HepG2 (cell line): ENCODE measurements around the gene ASPHD1. TPM values are rescaled to one million over a fixed set of nuclear protein-coding genes. Genes with fewer than 3 reads are reported as not detected.

Experiments used
- ARNTL ChIP-seq: sonication (generic); formaldehyde crosslinking; IDR thresholded peaks from 2 replicates; pipeline ENCODE4 v1.4.0; 2020; ENCODE audit warnings: mild to moderate bottlenecking, missing genetic modification reagents
- CENPX ChIP-seq: sonication (generic); formaldehyde crosslinking; IDR thresholded peaks from 2 replicates; pipeline ENCODE4 v1.9.0; 2021; ENCODE audit warnings: mild to moderate bottlenecking, missing genetic modification reagents, moderate library complexity
- GZF1 ChIP-seq: sonication (generic); formaldehyde crosslinking; IDR thresholded peaks from 2 replicates; pipeline ENCODE4 v1.5.1; 2020; ENCODE audit warnings: mild to moderate bottlenecking, missing genetic modification reagents
- JUNB ChIP-seq: sonication (generic); formaldehyde crosslinking; IDR thresholded peaks from 2 replicates; pipeline ENCODE4 v1.8.0; 2022; ENCODE audit warnings: missing genetic modification reagents, mild to moderate bottlenecking, borderline replicate concordance
- MED8 ChIP-seq: sonication (generic); formaldehyde crosslinking; IDR thresholded peaks from 2 replicates; pipeline ENCODE4 v1.8.1; 2023; ENCODE audit warnings: mild to moderate bottlenecking, missing genetic modification reagents; ENCODE audit not compliant: insufficient replicate concordance
- NCOA5 ChIP-seq: sonication (generic); formaldehyde crosslinking; IDR thresholded peaks from 2 replicates; pipeline ENCODE4 v1.4.0; 2020; ENCODE audit warnings: missing genetic modification reagents
- NFYB ChIP-seq: sonication (generic); formaldehyde crosslinking; IDR thresholded peaks from 2 replicates; pipeline ENCODE4 v1.4.0; 2020; ENCODE audit warnings: missing genetic modification reagents
- NPAS2 ChIP-seq: sonication (generic); formaldehyde crosslinking; IDR thresholded peaks from 2 replicates; pipeline ENCODE4 v1.8.0; 2022; ENCODE audit warnings: mild to moderate bottlenecking, missing genetic modification reagents, borderline replicate concordance
- PHF21A ChIP-seq: sonication (generic); formaldehyde crosslinking; IDR thresholded peaks from 2 replicates; pipeline ENCODE4 v1.5.0; 2020; ENCODE audit warnings: mild to moderate bottlenecking, missing genetic modification reagents
- PPARG ChIP-seq: conservative IDR thresholded peaks from 2 replicates; pipeline ENCODE4 v1.6.1; 2016; ENCODE audit warnings: missing biosample characterization, missing genetic modification reagents
- RAD21 ChIP-seq: fragments of 450-650 bp; formaldehyde crosslinking; IDR thresholded peaks from 2 replicates; pipeline ENCODE4 v1.5.0; 2020; ENCODE audit warnings: mild to moderate bottlenecking
- RNF2 ChIP-seq: fragments of 450-650 bp; conservative IDR thresholded peaks from 2 replicates; pipeline ENCODE4 v1.6.1; 2016; ENCODE audit warnings: low read depth
- SMAD1 ChIP-seq: sonication (generic); formaldehyde crosslinking; IDR thresholded peaks from 2 replicates; pipeline ENCODE4 v1.4.0; 2020; ENCODE audit warnings: missing genetic modification reagents, low read depth, mild to moderate bottlenecking, borderline replicate concordance
- SRSF9 ChIP-seq: fragments of 200-400 bp; formaldehyde crosslinking; IDR thresholded peaks from 2 replicates; pipeline ENCODE4 v1.6.1; 2018; ENCODE audit warnings: borderline replicate concordance, mild to moderate bottlenecking, low read depth, low read length; ENCODE audit not compliant: insufficient read depth, poor library complexity, severe bottlenecking
- THAP11 ChIP-seq: IDR thresholded peaks from 2 replicates; pipeline ENCODE4 v1.6.1; 2016; ENCODE audit warnings: missing biosample characterization, missing genetic modification reagents
- TP53 ChIP-seq: sonication (generic); formaldehyde crosslinking; conservative IDR thresholded peaks from 2 replicates; pipeline ENCODE4 v1.4.0; 2020; ENCODE audit warnings: missing genetic modification reagents
- XRCC5 ChIP-seq: fragments of 200-400 bp; formaldehyde crosslinking; optimal IDR thresholded peaks from 2 replicates; pipeline ENCODE3; 2017; ENCODE audit warnings: mild to moderate bottlenecking, low read length
- ZNF136 ChIP-seq: sonication (generic); formaldehyde crosslinking; IDR thresholded peaks from 2 replicates; pipeline ENCODE4 v1.8.1; 2022; ENCODE audit warnings: low read depth, mild to moderate bottlenecking, moderate library complexity, missing genetic modification reagents
- ZNF256 ChIP-seq: sonication (generic); formaldehyde crosslinking; conservative IDR thresholded peaks from 2 replicates; pipeline ENCODE4 v1.4.0; 2020; ENCODE audit warnings: missing genetic modification reagents
- ZNF547 ChIP-seq: sonication (generic); formaldehyde crosslinking; IDR thresholded peaks from 2 replicates; pipeline ENCODE4 v1.5.1; 2020; ENCODE audit warnings: mild to moderate bottlenecking, missing genetic modification reagents
- ZNF607 ChIP-seq: sonication (generic); formaldehyde crosslinking; IDR thresholded peaks from 2 replicates; pipeline ENCODE4 v1.5.1; 2020; ENCODE audit warnings: missing genetic modification reagents, mild to moderate bottlenecking, borderline replicate concordance
- ZNF891 ChIP-seq: sonication (generic); formaldehyde crosslinking; IDR thresholded peaks from 2 replicates; pipeline ENCODE4 v1.5.0; 2020; ENCODE audit warnings: mild to moderate bottlenecking, missing genetic modification reagents
- polyA plus RNA-seq, 8 experiments: library from polyadenylated mRNA; depleted of rRNA in 3 of 8; stranded (reverse) in 7 of 8; unstranded in 1 of 8; fragments of >200 nt; fragmentation: Illumina TruSeq in 4 of 8; extraction: Trizol in 4 of 8; gene quantifications; 2 replicates each; pipeline versions ENCODE4 v1.2.1 to v1.2.3, GENCODE V29; 2011 to 2016; ENCODE audit warnings: low read depth in 4 of 8, missing spikeins in 1 of 8, mixed read lengths in 1 of 8; ENCODE audit not compliant: insufficient read depth in 1 of 8
- total RNA-seq, 5 experiments: library from RNA; depleted of rRNA; stranded (reverse); fragments of >200 nt; fragmentation: Illumina TruSeq; extraction: Trizol; gene quantifications; 2 replicates each; pipeline ENCODE4 v1.2.3, GENCODE V29; 2016; ENCODE audit warnings: low read depth in 1 of 5
- TF ChIP-seq, protein P1 (sequence below): sonication (generic); formaldehyde crosslinking; IDR thresholded peaks from 2 replicates; pipeline ENCODE4 v1.4.0; 2020; ENCODE audit warnings: missing genetic modification reagents
- TF ChIP-seq, protein P2 (sequence below): sonication (generic); formaldehyde crosslinking; IDR thresholded peaks from 2 replicates; pipeline ENCODE4 v1.8.1; 2023; ENCODE audit warnings: missing genetic modification reagents, mild to moderate bottlenecking, borderline replicate concordance
- TF ChIP-seq, protein P3 (sequence below): sonication (generic); formaldehyde crosslinking; IDR thresholded peaks from 2 replicates; pipeline ENCODE4 v1.5.0; 2020; ENCODE audit warnings: missing genetic modification reagents
- TF ChIP-seq, protein P4 (sequence below): sonication (generic); formaldehyde crosslinking; IDR thresholded peaks from 2 replicates; pipeline ENCODE4 v1.9.0; 2022; ENCODE audit warnings: missing genetic modification reagents, mild to moderate bottlenecking, borderline replicate concordance

ASPHD1 gene
- total and polyA plus RNA-seq, 2 of the 13 experiments (the other 11 are each of a cell fraction or from before 2014, with no cell fraction given) = 13.1 to 19.7 TPM

DNA sequence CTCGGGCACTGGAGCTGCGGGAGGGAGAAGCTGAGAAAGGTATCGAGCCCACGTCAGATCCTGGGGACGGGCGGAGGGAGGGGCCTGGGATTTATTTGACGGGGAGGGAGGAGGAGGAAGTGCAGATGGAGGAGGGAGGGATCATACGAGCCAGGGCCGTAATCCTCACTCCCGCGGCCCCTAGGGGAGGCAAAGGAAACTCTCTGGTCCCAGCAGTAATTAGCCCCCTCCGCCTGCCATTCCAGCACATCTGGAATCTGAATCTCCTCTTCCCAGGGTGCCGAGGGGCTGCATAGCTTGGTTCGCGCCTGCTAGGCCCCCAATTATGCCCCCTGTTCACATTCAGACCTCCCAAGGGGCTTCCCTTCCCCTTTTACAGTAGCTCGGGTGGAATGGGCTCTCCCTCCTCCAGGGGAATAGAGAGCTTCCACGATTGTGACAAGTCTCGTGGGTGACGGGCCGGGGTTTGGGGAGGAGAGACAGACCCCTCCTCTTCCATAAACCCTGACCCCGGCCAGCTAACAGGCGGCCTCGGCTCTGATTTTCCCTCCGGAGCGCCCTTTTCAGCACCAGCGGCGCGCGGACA, 679 bp upstream of the ASPHD1 start, which contains the start of gene SEZ6L2 (continued):
- TF ChIP-seq, protein P1, sequence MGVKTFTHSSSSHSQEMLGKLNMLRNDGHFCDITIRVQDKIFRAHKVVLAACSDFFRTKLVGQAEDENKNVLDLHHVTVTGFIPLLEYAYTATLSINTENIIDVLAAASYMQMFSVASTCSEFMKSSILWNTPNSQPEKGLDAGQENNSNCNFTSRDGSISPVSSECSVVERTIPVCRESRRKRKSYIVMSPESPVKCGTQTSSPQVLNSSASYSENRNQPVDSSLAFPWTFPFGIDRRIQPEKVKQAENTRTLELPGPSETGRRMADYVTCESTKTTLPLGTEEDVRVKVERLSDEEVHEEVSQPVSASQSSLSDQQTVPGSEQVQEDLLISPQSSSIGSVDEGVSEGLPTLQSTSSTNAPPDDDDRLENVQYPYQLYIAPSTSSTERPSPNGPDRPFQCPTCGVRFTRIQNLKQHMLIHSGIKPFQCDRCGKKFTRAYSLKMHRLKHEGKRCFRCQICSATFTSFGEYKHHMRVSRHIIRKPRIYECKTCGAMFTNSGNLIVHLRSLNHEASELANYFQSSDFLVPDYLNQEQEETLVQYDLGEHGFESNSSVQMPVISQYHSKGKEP (CRISPR knock-in tag) = peak; percentile 97; the same call in 1 of the 2 replicates
- TF ChIP-seq PPARG (CRISPR knock-in tag) (no peak; the same call in 1 of the 2 replicates), ZNF607 (0 out of 2 replicates have a peak, but pooled peaks have one; percentile 99), ZNF256 (CRISPR knock-in tag) (peak; percentile 97), RNF2 (no peak), SMAD1 (no peak), ARNTL (peak; percentile 10; the same call in 1 of the 2 replicates), GZF1 (CRISPR knock-in tag) (peak; percentile 83), TP53 (CRISPR knock-in tag) (peak; percentile 53; the same call in 1 of the 2 replicates), SRSF9 (no peak), CENPX (CRISPR knock-in tag) (no peak), RAD21 (CRISPR knock-in tag) (no peak; the same call in 1 of the 2 replicates), JUNB (CRISPR knock-in tag) (peak; percentile 71; the same call in 1 of the 2 replicates), NFYB (CRISPR knock-in tag) (no peak), THAP11 (CRISPR knock-in tag) (peak; percentile 35), XRCC5 (peak; percentile 12), PHF21A (CRISPR knock-in tag) (0 out of 2 replicates have a peak, but pooled peaks have one; percentile 68), ZNF891 (CRISPR knock-in tag) (peak; percentile 86), MED8 (no peak), NCOA5 (CRISPR knock-in tag) (no peak), ZNF136 (no peak), NPAS2 (CRISPR knock-in tag) (no peak), ZNF547 (CRISPR knock-in tag) (no peak)
- TF ChIP-seq, protein P2, sequence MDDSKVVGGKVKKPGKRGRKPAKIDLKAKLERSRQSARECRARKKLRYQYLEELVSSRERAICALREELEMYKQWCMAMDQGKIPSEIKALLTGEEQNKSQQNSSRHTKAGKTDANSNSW = peak; percentile 4; the same call in 1 of the 2 replicates
- TF ChIP-seq, protein P3, sequence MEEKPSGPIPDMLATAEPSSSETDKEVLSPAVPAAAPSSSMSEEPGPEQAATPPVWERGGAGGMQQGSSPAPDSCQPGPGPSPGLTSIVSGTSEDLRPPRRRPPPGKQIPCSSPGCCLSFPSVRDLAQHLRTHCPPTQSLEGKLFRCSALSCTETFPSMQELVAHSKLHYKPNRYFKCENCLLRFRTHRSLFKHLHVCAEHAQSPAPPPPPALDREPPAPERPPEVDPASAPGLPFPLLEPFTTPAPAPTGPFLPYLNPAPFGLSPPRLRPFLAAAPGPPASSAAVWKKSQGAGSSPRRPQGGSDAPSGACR (CRISPR knock-in tag) = peak; percentile 58
- TF ChIP-seq, protein P4, sequence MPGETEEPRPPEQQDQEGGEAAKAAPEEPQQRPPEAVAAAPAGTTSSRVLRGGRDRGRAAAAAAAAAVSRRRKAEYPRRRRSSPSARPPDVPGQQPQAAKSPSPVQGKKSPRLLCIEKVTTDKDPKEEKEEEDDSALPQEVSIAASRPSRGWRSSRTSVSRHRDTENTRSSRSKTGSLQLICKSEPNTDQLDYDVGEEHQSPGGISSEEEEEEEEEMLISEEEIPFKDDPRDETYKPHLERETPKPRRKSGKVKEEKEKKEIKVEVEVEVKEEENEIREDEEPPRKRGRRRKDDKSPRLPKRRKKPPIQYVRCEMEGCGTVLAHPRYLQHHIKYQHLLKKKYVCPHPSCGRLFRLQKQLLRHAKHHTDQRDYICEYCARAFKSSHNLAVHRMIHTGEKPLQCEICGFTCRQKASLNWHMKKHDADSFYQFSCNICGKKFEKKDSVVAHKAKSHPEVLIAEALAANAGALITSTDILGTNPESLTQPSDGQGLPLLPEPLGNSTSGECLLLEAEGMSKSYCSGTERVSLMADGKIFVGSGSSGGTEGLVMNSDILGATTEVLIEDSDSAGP (CRISPR knock-in tag) = peak; percentile 50; the same call in 1 of the 2 replicates
